Epidermal melanocyte (primary cell): ENCODE measurements around the gene IL19.

Experiments used
- DNase-seq: peaks from one replicate; pipeline ENCODE4 v3.0.0; 2011; ENCODE audit warnings: low spot score; ENCODE audit not compliant: insufficient read length

IL19 gene

DNA sequence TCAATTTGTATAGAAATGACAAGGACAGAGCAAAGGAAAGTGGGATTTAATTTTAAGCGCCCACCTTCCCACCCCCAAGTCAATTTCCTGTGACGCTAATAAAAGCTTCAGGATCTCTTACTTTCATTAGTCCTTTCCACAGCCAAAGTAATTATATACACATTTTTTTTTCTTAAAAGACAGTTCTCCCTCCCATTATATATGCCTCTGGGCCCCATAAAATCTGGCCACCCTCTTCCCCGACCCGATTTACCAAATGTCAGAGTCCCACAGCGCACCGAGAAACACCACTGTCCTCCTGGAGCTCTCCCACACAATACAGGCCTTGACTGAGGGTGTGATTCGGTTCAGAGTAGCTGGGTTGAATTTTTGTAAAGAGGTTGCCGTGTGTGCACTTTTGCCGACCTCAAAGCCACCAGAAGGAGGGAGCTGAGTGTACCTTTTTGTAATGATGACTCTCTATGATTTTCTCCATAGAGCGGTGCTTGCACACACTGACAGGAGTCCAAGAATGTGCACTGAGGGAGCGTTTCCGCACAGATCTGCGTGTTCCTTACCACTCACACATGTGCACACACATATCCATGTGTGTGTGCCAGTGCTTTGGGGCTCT is 27.9 kb downstream of the IL19 start:
- DNase-seq: no peak

- DNase-seq: no peak
Measured at GRCh38 chr1:206799311-206799710, 28.7 kb downstream of the IL19 start.

DNA sequence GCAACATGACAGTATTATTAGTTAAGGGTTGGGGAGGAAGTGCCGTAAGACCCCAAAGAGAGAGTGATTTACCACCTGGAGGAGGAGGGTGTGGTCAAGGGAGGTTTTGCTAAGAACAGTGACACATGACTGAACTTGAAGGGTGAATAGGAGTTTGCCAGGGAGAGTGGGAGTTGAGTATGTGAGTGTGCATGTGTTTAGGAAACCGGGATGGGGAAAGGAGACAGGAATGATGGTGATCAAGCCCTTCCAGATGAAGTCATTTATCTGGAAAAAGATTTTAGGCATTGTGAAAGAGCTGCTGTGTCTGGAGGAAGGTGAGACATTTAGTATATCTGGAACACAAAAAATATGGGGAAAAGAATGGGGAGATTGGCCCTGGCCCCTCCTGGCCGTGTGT is 29.8 kb downstream of the IL19 start:
- no peak for DNase-seq

GRCh38 chr1:206800891-206801290 is 30.3 kb downstream of the IL19 start:
- DNase-seq: no peak

- DNase-seq: no peak
Measured at GRCh38 chr1:206801467-206801866, 30.9 kb downstream of the IL19 start.

- no peak for DNase-seq
Measured at GRCh38 chr1:206802401-206802800, 31.8 kb downstream of the IL19 start.

GRCh38 chr1:206803221-206803730 is 32.7 kb downstream of the IL19 start:
- DNase-seq: no peak

GRCh38 chr1:206804156-206804737 is 33.7 kb downstream of the IL19 start:
- DNase-seq: no peak

- no peak for DNase-seq
Measured at GRCh38 chr1:206805357-206805756, 34.8 kb downstream of the IL19 start.

DNA sequence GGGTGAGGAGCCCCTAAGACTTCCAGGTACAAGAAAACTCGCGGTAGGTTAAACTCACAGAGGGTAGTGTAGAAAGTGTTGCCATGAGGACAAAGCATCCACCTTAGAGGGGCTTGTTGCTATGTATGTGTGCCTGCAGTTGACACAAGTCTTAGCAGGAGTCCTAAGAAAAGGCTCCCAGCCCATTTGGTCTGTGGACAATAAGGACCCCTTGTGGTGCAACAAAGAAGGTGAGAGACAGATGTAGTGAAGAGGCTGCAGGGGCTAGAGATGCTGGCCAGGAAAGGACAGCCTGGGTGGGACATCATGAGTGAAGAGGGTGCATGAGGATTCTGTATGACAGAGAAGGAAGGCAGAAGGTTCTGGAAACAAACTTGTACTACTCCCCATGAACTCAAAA is 38.0 kb downstream of the IL19 start:
- DNase-seq: no peak

DNA sequence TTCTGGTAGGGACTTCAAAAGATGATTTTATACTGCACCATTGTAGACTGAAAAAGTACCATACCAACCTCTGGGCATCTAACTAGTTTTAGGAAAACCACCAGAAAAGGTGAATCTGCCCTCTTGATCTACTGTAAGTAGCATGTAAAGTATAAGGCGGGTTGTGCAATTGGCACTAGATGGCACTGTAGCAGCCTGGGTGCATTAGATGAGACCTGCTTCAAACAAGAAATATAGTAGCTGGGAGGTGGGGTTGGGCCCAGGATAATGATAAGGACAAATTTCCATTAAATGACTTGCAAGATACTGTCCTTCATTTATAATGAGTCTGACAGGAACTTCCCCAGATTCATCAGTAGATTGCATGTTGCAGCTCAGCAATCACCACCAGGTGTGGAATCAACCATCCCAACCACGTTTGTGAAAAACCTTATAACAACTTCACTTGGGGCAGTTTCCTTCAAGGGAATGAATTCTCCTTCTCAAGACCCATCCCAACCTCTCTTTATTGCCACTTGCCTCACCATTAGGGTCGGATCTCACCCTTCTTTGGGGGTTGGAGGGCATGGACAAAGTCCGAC is 39.0 kb downstream of the IL19 start:
- DNase-seq: no peak

DNA sequence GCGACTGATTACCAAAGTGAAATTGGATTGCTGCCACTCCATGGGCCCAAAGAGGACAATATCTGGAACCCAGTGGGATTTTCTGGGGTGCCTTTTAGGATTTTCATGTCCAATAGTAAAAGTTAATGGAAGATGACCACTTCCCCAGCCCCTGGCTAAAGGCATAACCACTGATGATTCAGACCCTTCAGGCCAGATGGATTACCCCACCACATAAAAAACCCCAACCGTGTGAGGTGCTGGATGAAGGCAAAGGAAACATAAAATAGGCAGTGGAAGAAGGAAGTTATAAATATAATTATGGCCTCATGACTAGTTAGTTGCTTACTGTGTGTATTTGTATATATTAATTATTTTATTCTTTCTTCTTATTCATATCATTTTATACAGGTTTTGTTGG is 41.9 kb downstream of the IL19 start:
- DNase-seq: no peak

- peak; percentile 37 for DNase-seq
Measured at GRCh38 chr1:206814716-206815341, 44.3 kb downstream of the IL19 start.

GRCh38 chr1:206816390-206817287 is 46.1 kb downstream of the IL19 start:
- no peak for DNase-seq

DNA sequence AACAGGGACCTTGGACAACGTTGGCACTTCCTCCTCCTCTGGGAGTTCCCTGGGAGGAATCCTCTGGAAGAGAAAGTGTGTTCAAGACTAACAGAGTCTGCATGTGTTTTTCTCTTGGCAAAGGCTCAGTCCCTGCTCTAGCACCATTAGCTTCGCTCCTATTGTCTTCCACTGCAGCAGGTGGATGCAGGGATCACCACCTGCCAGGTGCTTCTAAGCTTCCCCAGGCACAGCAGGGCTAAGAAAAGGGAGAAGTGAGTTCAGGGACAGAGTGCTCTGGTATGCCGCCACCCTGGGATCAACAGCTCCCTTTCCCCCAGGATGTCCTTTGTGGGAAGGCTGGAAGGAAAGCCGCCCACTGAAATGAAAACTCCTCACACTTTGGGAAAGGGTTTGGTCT is 50.9 kb downstream of the IL19 start:
- DNase-seq: no peak

- DNase-seq: no peak
Measured at GRCh38 chr1:206823727-206824126, 53.2 kb downstream of the IL19 start.

GRCh38 chr1:206824331-206824730 is 53.8 kb downstream of the IL19 start:
- DNase-seq: no peak

DNA sequence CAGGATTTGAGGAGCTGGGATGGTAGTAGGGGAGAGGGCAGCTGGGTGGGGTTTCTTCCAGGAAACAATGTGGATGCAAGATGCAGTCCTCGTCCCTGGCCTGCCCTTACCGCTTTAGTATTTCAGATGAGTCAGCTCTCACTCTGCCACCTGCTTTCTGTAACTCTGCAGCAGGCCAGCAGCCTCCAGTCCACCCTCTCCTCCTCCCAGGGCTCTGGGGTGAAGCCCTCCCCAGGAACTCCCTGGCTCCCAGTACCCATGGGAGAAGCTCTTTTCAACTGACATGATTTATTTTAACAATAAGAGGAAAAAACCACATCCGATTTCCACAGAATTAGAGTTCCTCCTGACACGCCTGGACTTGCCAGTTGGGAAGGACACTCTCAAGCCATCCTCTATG is 55.8 kb downstream of the IL19 start:
- DNase-seq: no peak

DNA sequence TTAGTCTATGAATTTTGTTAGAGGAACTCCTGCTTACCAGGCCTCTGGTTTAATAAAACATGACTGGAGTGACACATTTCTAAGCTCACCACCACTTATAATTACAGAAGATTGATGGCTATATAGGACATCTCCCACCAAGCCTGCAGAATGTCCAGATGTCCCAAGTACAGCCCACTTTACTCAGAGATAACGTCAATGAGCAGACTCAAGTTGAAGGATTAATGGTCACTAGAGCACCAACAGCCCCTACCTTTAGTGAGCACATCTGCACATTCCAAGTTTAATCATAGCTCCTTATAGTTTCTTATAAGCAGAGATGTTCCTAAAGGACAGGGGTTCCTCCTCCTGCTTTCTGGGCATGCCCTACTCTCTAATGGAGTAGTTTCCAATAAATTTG is 57.5 kb downstream of the IL19 start:
- no peak for DNase-seq

DNA sequence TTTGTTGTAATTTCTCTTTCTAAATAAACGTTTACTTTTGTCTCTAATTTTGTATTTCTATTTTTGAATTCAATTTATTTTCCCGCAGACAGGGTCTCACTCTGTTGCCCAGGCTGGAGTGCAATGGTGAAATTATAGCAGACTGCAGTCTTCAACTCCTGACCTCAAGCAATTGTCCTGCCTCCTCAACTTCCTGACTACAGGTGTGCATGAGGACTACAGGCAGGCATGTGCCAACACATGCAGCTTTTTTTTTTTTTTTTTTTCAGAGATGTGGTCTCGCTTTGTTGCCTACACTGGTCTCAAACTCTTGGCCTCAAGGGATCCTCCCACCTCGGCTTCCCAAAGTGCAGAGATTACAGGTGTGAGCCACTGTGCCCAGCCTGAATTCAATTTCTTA is 58.2 kb downstream of the IL19 start:
- DNase-seq: no peak

- DNase-seq: no peak
Measured at GRCh38 chr1:206829282-206829681, 58.7 kb downstream of the IL19 start.

GRCh38 chr1:206829875-206830274 is 59.3 kb downstream of the IL19 start:
- no peak for DNase-seq
